ENCODE data around the gene AKAP8L. TPM values are rescaled to one million over a fixed set of nuclear protein-coding genes. Genes with fewer than 3 reads are reported as not detected.

Gene AKAP8L
- total RNA-seq, 4 donors from 2014 or later, result 56.3 to 188 (median 80.9) TPM

GRCh38 chr19:15429825-15430467 lies 11.2 kb upstream of the AKAP8L start:
- TF ChIP-seq CTCF (IDR thresholded peaks at IDR 0.05; ENCODE audit: low read depth), result no peak

- no peak for TF ChIP-seq CTCF (IDR thresholded peaks at IDR 0.05; ENCODE audit: low read depth)
Observed at GRCh38 chr19:15428956-15429824, 10.4 kb upstream of the AKAP8L start.

- TF ChIP-seq CTCF (IDR thresholded peaks at IDR 0.05; ENCODE audit: low read depth), result no peak
Observed at GRCh38 chr19:15427991-15428471, 9.2 kb upstream of the AKAP8L start.

- no peak for TF ChIP-seq CTCF (IDR thresholded peaks at IDR 0.05; ENCODE audit: low read depth)
Observed at GRCh38 chr19:15427350-15427700, 8.5 kb upstream of the AKAP8L start.

GRCh38 chr19:15426485-15427349 lies 7.9 kb upstream of the AKAP8L start:
- no peak for TF ChIP-seq CTCF (IDR thresholded peaks at IDR 0.05; ENCODE audit: low read depth)

- no peak for TF ChIP-seq CTCF (IDR thresholded peaks at IDR 0.05; ENCODE audit: low read depth)
Observed at GRCh38 chr19:15425321-15425950, 6.6 kb upstream of the AKAP8L start.

Measured in subcutaneous adipose tissue (tissue), 4 donors.